Measurements from ENCODE around the gene MAP1B.
A peak's percentile ranks its signal among the peaks of the same experiment; 100 is the strongest.
"Not testable (repeated sequence)": the region's sequence is repeated elsewhere in the genome, so short reads cannot be mapped to it uniquely, and the experiment has no call there.

The MAP1B gene

DNA sequence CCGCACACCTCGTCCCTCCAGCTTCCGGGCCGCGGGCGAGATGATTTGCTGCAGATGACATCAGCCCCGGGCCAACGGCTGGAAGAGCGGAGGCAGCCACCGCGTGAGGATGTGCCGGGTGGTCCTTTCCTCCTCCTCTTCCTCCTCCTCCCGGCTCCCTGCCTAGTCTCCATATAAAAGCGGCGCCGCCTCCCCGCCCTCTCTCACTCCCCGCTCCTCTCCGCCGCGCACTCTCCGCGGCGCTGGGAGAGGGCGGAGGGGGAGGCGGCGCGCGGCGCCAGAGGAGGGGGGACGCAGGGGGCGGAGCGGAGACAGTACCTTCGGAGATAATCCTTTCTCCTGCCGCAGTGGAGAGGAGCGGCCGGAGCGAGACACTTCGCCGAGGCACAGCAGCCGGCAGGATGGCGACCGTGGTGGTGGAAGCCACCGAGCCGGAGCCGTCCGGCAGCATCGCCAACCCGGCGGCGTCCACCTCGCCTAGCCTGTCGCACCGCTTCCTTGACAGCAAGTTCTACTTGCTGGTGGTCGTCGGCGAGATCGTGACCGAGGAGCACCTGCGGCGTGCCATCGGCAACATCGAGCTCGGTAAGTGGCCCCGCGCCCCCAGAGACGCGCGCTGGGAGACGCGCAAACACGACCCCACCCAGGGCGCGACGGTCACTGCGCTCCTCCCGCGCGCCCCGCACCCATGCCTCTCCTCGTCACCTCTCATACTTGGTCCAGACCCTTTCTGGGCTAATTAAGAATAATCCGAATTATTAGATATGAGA lies at the start of gene MAP1B:
MAP1B (plus strand) TSS at position 345 of the 770 bp plus-strand sequence; CDS start at position 402, 57 bp downstream.
- DNase-seq: peak in 1 of 2 donors; percentile 9

DNA sequence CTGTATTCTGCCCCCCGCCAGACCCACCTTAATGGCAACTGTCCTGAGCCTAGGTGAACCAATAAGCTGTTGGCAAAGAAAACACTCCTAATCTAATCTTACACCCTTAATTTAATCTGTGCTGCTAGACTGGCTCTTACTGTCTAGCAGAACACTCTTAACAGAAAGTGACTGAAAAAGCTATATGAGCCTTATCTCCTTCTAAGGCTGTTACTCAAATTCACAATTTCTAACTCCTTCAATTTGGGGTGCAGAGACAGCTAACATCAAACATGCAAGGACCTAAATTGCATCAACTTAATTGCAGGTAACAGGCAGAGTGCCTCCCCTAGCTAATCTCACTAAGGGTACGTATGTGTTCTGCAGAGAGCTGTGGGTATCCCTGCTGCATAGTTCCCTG lies 49.5 kb upstream of the MAP1B start:
- DNase-seq: no peak

- peak in 1 of 2 donors; percentile 18 for DNase-seq
These were observed 44.0 kb upstream of the MAP1B start for GRCh38 chr5:72063219-72063819.

- no peak for DNase-seq
These were observed 42.3 kb upstream of the MAP1B start for GRCh38 chr5:72064801-72065570.

DNA sequence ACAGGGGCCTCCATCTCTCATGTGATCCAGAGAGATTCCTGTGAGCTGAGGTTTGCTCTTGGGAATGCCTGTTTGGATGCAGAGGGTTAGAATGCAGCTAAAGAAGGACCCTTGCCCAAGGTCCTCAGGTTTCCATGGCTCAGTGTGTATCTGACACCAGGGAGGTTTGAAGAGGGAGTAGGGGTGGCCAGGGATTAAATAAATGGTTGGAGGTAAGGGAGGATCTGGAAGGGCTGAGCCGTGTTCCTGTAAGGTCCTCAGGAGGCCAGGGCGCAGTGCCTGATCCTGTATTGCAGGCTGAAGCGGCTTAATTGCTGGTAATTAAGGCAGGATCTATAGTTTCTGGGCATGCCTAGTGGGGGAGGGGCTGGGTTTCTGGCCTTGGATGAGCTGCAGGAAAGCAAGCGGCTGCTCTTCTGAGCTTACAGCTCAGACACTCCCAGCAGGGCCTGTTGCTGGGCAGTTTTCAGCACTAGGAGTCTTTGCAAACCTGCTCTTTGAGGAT lies 41.5 kb upstream of the MAP1B start:
- DNase-seq: no peak

DNA sequence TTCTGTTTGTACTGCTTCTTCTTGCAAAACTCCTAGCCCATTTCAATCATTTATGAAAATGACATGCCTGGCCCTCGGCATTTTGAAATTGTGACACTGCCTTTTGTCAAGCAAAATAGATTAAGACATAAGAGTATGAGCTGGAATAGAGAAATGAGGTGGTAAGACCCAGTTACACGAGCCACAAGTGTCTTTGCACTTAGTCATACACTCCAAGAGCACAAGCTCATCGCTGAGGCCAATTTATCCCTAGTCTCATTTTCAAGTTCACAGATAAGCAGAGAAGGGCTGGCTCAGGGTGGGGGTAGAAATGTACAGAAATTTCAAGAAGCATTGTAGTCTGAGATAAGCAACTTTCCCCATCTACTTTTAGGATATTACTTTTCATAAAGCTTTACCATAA lies 40.6 kb upstream of the MAP1B start:
- no peak for DNase-seq

GRCh38 chr5:72067682-72068470 lies 39.4 kb upstream of the MAP1B start:
- DNase-seq: no peak

- no peak for DNase-seq
These were observed 36.7 kb upstream of the MAP1B start for GRCh38 chr5:72070529-72070928.

DNA sequence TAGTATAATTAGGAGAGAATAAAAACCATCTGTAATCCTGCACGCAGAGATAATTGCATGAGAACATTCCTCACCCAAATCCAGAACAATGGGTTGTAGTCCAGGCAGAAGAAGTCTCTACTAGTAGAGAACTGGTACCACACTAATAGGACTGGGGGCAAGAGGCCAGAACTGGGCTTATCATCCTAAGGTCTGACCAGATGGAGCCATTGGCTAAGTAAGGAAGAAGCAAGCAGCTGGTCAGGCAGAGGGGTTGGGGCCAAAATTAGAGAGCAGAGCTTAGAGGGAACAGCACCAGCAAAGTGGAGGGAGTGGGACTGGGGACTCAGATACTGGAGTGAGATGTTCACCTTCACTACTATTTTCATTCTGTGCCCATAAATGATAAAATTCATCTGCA lies 35.4 kb upstream of the MAP1B start:
- DNase-seq: no peak

DNA sequence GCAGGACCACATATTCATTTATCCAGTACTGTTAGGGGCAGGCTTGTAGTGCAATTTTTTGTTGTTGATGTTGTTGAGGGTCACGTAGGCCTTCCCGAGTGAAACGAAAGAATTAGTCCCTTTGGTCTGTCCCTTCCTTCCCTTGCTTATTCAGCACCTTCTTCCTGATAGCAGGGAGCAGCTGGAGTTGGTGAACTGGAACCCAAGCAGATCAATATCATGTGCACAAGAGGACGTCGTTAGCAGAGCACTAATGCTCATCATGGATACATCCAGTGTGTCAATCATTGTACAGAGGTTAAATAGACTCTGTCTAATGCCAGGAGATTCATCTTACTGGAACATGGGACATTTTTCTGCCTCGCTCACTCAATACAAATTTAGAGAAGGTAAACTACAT lies 33.0 kb upstream of the MAP1B start:
- no peak for DNase-seq

DNA sequence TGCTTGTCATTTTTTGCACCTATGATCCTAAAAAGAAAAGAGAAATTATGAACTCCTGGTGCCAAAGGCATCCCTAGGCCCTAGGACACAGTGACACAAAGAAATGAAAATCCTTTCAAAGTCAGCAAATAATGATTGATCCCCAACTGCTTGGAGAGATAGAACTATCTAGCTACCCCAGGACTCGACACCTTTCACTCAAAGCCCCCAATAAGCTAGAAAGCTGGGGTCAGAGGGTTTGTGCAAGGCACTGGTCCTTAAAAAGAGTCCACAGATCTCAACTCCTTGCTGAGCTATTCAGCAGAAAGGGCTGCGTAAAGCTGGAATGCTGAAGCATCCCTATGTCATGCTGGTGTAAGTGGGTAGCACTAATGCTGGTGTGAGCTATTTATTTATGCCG lies 31.8 kb upstream of the MAP1B start:
- no peak for DNase-seq

GRCh38 chr5:72076621-72077300 lies 30.5 kb upstream of the MAP1B start:
- DNase-seq: no peak

- no peak for DNase-seq
These were observed 29.9 kb upstream of the MAP1B start for GRCh38 chr5:72077390-72077789.

GRCh38 chr5:72079288-72079687 lies 28.0 kb upstream of the MAP1B start:
- no peak for DNase-seq

DNA sequence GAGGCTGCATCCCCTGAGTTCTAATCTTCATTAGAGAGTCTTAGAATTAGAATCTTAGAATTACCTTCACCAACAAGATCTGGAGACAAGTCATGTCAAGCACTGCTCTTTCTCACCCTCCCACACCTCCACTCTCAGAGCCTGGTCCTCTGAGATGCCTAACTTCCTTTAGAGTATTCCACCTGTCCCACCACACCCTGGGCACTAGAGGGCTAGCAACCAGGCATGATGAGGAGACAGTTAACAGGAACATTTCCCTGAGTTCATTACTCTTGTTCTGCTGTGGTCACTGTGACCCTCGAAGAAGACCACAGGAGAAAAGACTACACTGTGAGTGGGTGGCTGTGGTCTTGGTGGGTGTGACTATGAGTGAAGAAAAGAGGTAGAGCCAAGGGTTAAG lies 25.2 kb upstream of the MAP1B start:
- DNase-seq: no peak

DNA sequence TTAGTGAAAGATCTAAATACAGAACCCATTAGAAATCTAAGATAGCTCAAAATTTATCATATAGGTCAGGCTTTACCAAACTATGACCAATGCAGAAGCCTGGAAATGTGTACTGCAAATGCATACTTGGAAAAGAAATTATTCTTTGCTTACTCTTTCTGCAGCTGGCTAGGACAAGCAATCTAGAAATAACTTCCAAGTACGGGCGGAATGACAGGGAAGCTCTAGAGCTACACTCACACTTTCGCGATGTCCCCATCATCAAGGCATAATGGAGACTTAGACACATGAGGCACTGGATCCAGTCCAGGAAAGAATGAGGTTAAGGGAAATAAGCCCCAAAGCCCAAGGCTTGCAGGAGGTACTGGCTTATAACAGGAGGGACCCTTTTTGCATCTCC lies 22.4 kb upstream of the MAP1B start:
- no peak for DNase-seq

- no peak for DNase-seq
These were observed 22.0 kb upstream of the MAP1B start for GRCh38 chr5:72085319-72085718.

DNA sequence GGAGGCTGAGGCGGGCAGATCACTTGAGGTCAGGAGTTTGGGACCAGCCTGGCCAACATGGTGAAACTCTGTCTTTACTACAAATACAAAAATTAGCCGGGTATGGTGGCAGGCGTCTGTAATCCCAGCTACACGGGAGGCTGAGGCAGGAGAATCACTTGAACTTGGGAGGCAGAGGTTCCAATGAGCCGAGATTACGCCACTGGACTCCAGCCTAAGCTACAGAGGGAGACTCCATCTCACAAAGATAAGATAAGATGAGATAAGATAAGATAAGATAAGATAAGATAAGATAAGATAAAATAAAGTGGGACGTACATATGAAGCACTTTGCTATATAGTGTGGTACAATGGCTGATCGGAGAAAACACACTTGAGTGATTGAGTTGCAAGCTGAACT lies 17.6 kb upstream of the MAP1B start:
- not testable (repeated sequence) for DNase-seq

- DNase-seq: no peak
These were observed 15.2 kb upstream of the MAP1B start for GRCh38 chr5:72092074-72092473.

DNA sequence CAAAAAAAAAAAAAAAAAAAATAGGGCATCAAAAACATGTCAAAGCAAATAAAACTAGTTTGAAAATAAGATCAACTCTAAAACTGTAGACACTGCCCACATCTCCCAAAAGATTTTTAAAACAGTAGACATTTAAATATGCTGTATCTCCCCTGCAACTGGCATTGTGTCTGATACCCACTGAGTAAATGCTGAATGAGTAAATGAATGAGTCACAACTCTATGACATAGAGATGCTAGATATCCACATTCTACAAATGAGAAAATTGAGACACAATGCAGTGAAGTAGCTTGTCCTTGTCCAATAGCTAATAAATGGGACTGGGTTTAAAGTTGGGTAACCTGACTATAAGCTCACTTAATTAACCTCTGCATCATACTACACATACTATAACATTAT lies 14.1 kb upstream of the MAP1B start:
- no peak for DNase-seq

- DNase-seq: no peak
These were observed 13.5 kb upstream of the MAP1B start for GRCh38 chr5:72093824-72094223.

DNA sequence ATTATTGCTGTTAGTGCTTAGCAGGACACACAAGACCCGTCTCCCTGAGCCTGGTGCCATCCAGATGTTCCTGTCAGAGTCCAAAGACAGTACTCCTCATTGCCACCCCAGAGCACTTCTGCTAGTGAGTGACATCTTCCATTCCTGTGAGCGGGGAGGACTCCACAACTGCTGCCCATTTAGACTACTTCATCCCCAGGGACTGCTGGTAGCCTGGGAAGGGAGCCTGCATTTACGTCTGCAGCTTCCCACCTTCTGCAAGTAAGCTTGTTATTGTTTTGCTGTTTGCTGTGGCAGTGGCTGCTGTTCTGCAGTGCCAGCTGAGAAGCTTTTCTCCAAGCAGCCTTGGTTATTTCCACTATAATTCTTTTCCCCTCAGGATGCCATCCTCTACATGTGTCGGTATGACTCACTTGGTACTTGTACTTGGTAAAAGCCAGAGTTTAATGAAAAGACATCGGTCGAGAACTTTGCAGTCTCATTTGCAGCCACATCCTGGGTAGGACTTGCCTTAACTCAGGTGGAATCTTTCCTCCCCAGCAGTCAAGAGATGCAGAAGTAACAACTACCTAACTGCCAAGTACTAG lies 10.6 kb upstream of the MAP1B start:
- DNase-seq: no peak

Measured in stimulated activated CD4-positive, alpha-beta T cell treated with anti-CD3 and anti-CD28 coated beads, Interleukin-2, amount 100 ng/mL, for 24 hours (primary cell).